ENCODE data around the gene CALML4.

DNA sequence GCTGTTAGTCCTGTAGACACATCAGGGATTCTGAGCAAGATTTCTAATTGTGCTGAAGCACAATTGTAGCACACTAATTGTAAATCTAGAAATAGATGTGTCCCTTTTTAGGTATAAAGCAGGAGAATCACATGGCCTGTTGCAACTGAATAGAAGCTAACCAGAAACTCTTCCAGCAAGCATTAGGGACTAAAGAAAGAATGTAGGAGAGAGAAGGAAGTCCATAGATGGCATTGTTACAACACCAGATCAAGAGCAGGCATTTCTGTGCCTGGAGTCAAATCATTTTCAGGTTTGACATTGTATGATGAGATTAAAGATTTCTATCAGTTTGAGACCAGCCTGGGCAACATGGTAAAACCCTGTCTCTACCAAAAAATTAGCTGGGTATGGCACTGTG lies 27.4 kb downstream of the CALML4 start:
- TF ChIP-seq POLR2A (IDR thresholded peaks at IDR 0.05) (no peak), EP300 (IDR thresholded peaks at IDR 0.05) (no peak)
- TF ChIP-seq, protein P1, sequence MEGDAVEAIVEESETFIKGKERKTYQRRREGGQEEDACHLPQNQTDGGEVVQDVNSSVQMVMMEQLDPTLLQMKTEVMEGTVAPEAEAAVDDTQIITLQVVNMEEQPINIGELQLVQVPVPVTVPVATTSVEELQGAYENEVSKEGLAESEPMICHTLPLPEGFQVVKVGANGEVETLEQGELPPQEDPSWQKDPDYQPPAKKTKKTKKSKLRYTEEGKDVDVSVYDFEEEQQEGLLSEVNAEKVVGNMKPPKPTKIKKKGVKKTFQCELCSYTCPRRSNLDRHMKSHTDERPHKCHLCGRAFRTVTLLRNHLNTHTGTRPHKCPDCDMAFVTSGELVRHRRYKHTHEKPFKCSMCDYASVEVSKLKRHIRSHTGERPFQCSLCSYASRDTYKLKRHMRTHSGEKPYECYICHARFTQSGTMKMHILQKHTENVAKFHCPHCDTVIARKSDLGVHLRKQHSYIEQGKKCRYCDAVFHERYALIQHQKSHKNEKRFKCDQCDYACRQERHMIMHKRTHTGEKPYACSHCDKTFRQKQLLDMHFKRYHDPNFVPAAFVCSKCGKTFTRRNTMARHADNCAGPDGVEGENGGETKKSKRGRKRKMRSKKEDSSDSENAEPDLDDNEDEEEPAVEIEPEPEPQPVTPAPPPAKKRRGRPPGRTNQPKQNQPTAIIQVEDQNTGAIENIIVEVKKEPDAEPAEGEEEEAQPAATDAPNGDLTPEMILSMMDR (IDR thresholded peaks at IDR 0.05) = no peak

All from gastroesophageal sphincter (tissue), 3 donors.